ENCODE data around the gene SPPL2B. TPM values are rescaled to one million over a fixed set of nuclear protein-coding genes. Genes with fewer than 3 reads are reported as not detected.

Gene SPPL2B
- total RNA-seq, 4 donors from 2014 or later, result 149 to 367 (median 242) TPM

DNA sequence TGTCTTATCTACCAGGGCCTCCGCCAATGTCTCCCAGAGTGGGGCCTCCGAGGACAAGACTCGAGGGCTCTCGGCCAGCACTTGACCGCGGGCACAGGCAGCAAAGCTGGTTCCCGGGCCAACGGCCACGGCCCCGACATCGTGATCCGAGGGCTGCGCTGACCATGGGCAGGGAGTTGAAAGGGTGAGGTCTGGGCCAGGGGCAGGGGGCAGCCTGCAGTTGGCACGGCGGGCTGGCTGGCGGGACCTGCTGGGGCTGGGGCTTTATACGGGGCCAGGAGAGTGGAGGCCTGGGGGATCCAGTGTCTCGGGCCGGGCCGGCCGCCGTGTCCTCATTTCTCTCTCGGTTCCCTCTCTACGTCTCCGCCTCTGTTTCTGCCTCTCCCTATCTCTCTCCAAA, 10.7 kb upstream of the SPPL2B start:
- Histone ChIP-seq H3K4me1 (peaks cover 0 to 3% (median 0%) of the 10 kb centered on the region in 4 donors), H3K27ac (no peak overlapping the region), H3K36me3 (no peaks in the 10 kb centered on the region), H3K9me3 (peaks cover 6 to 7% of the 10 kb centered on the region in 2 donors), H3K27me3 (peaks cover 19% of the 10 kb centered on the region), H3K4me3 (no peak overlapping the region)
- in situ Hi-C loops (cut with MboI; ENCODE audit: low pct_ligation_motif_present in 1 of 4, low pct_unique_long_range_greater_than_20kb in 1 of 4, low sequenced_read_pairs in 3 of 4), result loop anchor here in 1 of 4 donors (25.0 kb wide), 1 partner anchor 295 kb away; no protein-coding TSS in a partner anchor
- 85 to 86% methylated on average over 2 to 25 of the region's 25 CpGs for WGBS, 2 donors (ENCODE audit: low coverage in 1 of 2)
- DNase-seq, result no peak
- TF ChIP-seq EP300 (IDR thresholded peaks at IDR 0.05; ENCODE audit: low read depth) (no peak), POLR2A (IDR thresholded peaks at IDR 0.05) (no peak), POLR2AphosphoS5 (IDR thresholded peaks at IDR 0.05) (no peak)
- TF ChIP-seq, protein P1, sequence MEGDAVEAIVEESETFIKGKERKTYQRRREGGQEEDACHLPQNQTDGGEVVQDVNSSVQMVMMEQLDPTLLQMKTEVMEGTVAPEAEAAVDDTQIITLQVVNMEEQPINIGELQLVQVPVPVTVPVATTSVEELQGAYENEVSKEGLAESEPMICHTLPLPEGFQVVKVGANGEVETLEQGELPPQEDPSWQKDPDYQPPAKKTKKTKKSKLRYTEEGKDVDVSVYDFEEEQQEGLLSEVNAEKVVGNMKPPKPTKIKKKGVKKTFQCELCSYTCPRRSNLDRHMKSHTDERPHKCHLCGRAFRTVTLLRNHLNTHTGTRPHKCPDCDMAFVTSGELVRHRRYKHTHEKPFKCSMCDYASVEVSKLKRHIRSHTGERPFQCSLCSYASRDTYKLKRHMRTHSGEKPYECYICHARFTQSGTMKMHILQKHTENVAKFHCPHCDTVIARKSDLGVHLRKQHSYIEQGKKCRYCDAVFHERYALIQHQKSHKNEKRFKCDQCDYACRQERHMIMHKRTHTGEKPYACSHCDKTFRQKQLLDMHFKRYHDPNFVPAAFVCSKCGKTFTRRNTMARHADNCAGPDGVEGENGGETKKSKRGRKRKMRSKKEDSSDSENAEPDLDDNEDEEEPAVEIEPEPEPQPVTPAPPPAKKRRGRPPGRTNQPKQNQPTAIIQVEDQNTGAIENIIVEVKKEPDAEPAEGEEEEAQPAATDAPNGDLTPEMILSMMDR (IDR thresholded peaks at IDR 0.05), result no peak
- intact Hi-C loops (cut with DNase I; ENCODE audit: low total_unique reads), result no loop called here

DNA sequence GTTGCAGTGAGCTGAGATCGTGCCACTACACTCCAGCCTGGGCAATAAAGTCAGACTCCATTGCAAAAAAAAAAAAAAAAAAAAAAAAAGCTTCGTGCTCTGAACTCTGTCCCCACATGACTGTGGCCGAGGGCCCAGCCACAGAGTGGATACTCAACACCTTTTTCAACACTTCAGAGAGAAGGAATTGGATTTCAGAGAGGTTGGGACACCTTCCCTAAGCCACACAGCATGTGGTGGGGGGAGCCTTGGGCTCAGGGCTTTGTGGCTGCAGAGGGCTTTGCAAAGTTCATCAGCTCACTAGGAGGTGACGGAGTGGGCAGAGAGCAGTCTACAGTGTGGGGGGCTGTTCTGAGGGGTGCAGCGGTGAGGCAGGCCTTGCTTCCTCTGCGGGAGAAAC, 9.6 kb upstream of the SPPL2B start:
- Histone ChIP-seq H3K27me3 (peaks cover 8% of the 10 kb centered on the region), H3K36me3 (no peaks in the 10 kb centered on the region), H3K27ac (no peak overlapping the region), H3K9me3 (peaks cover 6 to 7% of the 10 kb centered on the region in 2 donors), H3K4me1 (peaks cover 0 to 3% (median 0%) of the 10 kb centered on the region in 4 donors), H3K4me3 (no peak overlapping the region)
- intact Hi-C loops (cut with DNase I; ENCODE audit: low total_unique reads), result no loop called here
- in situ Hi-C loops (cut with MboI; ENCODE audit: low pct_ligation_motif_present in 1 of 4, low pct_unique_long_range_greater_than_20kb in 1 of 4, low sequenced_read_pairs in 3 of 4), result loop anchor here in 1 of 4 donors (25.0 kb wide), 1 partner anchor 293 kb away; no protein-coding TSS in a partner anchor
- WGBS, 2 donors (ENCODE audit: low coverage in 1 of 2), result 71% methylated on average over 6 of the region's 6 CpGs; no CpG with 5 or more reads in 1 of the 2 donors
- TF ChIP-seq POLR2A (IDR thresholded peaks at IDR 0.05), result no peak
- TF ChIP-seq EP300 (IDR thresholded peaks at IDR 0.05; ENCODE audit: low read depth), result no peak
- no peak for TF ChIP-seq POLR2AphosphoS5 (IDR thresholded peaks at IDR 0.05)
- TF ChIP-seq, protein P1 (IDR thresholded peaks at IDR 0.05), result no peak
- no peak for DNase-seq

DNA sequence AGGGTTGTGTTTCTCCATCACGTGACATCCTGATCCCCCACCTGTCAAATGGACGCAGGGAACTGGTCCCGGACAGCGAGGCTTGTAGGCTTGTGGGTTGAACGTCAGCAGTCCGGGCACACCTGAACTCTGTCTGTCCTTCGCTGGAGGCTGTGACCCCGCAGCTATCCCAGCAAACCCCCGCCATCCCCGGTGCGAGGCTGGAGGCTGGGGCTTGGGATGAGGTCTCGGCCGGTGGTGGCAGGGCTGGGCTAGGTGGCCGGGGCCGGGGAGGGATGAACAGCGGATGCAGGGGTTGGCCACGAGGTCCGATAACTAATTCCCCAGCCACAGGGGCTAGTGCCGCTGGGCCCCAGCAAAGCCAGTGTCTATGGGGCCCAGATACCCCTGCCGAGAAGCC, 8.9 kb upstream of the SPPL2B start:
- Histone ChIP-seq H3K4me1 (peaks cover 0 to 3% (median 0%) of the 10 kb centered on the region in 4 donors), H3K27me3 (peaks cover 4% of the 10 kb centered on the region), H3K27ac (no peak overlapping the region), H3K9me3 (peaks cover 6 to 7% of the 10 kb centered on the region in 2 donors), H3K4me3 (no peak overlapping the region), H3K36me3 (peaks cover 0 to 3% (median 0%) of the 10 kb centered on the region in 4 donors)
- in situ Hi-C loops (cut with MboI; ENCODE audit: low pct_ligation_motif_present in 1 of 4, low pct_unique_long_range_greater_than_20kb in 1 of 4, low sequenced_read_pairs in 3 of 4) (loop anchor here in 1 of 4 donors (25.0 kb wide), 1 partner anchor 293 kb away; no protein-coding TSS in a partner anchor), intact Hi-C loops (cut with DNase I; ENCODE audit: low total_unique reads) (no loop called here)
- 88% methylated on average over 20 of the region's 20 CpGs; no CpG with 5 or more reads in 1 of the 2 donors for WGBS, 2 donors (ENCODE audit: low coverage in 1 of 2)
- TF ChIP-seq EP300 (IDR thresholded peaks at IDR 0.05; ENCODE audit: low read depth) (no peak), POLR2A (IDR thresholded peaks at IDR 0.05) (no peak), POLR2AphosphoS5 (IDR thresholded peaks at IDR 0.05) (no peak)
- TF ChIP-seq, protein P1 (IDR thresholded peaks at IDR 0.05), result no peak
- DNase-seq, result no peak

DNA sequence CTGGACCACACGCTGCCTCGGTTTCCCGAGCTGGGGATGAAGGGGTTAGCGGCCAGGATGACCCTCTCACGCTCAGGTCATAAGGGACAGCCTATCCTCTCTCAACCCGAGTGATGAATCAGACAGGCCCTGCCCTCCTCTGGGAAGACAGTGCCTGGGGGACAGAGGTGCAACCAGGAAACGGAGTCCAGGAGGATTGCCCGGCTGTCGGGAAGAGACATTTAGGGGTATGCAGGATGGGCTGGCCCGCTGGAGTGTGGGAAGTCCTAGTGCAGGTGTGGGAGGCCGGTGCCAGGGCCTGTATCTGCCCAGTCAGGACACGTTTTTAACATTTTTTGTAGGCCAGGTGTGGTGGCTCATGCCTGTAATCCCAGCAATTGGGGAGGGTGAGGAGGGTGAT, 8.4 kb upstream of the SPPL2B start:
- Histone ChIP-seq H3K4me1 (peaks cover 0 to 3% (median 0%) of the 10 kb centered on the region in 4 donors), H3K4me3 (no peak overlapping the region), H3K9me3 (peaks cover 1 to 3% of the 10 kb centered on the region in 2 donors), H3K27me3 (no peaks in the 10 kb centered on the region), H3K27ac (no peak overlapping the region), H3K36me3 (peaks cover 0 to 3% (median 0%) of the 10 kb centered on the region in 4 donors)
- TF ChIP-seq, protein P1 (IDR thresholded peaks at IDR 0.05), result no peak
- no peak for TF ChIP-seq POLR2AphosphoS5 (IDR thresholded peaks at IDR 0.05)
- TF ChIP-seq POLR2A (IDR thresholded peaks at IDR 0.05), result no peak
- TF ChIP-seq EP300 (IDR thresholded peaks at IDR 0.05; ENCODE audit: low read depth), result no peak
- in situ Hi-C loops (cut with MboI; ENCODE audit: low pct_ligation_motif_present in 1 of 4, low pct_unique_long_range_greater_than_20kb in 1 of 4, low sequenced_read_pairs in 3 of 4), result loop anchor here in 1 of 4 donors (25.0 kb wide), 1 partner anchor 292 kb away; no protein-coding TSS in a partner anchor
- WGBS, 2 donors (ENCODE audit: low coverage in 1 of 2), result 76% methylated on average over 12 of the region's 12 CpGs; no CpG with 5 or more reads in 1 of the 2 donors
- DNase-seq, result no peak
- intact Hi-C loops (cut with DNase I; ENCODE audit: low total_unique reads), result loop anchor here (10.0 kb wide), 1 partner anchor 165 kb away; the partner anchor contains the start of gene AP3D1
